HCT116 (cell line): ENCODE measurements around the gene ABCA1.

Source experiments
- ATF3 ChIP-seq: IDR thresholded peaks from 2 replicates; pipeline ENCODE4 v1.6.1; 2012
- CBX3 ChIP-seq: IDR thresholded peaks from 2 replicates; pipeline ENCODE4 v1.6.1; 2012; ENCODE audit warnings: low read depth
- EZH2phosphoT487 ChIP-seq: fragments of 200-600 bp; IDR thresholded peaks from 2 replicates; pipeline ENCODE4 v1.6.1; 2018; ENCODE audit warnings: antibody characterized with exemption, borderline replicate concordance
- JUND ChIP-seq: IDR thresholded peaks from 2 replicates; pipeline ENCODE4 v1.6.1; 2012
- MAX ChIP-seq: IDR thresholded peaks from 2 replicates; pipeline ENCODE4 v1.6.1; 2012
- POLR2A ChIP-seq: IDR thresholded peaks from 2 replicates; pipeline ENCODE4 v1.7.0; 2011; ENCODE audit warnings: borderline replicate concordance; ENCODE audit not compliant: insufficient read depth, insufficient read length; ENCODE audit errors: extremely low read depth
- POLR2AphosphoS5 ChIP-seq: IDR thresholded peaks from 2 replicates; pipeline ENCODE4 v1.6.1; 2011; ENCODE audit warnings: mild to moderate bottlenecking, low read depth, low read length, moderate library complexity
- REST ChIP-seq: IDR thresholded peaks from 2 replicates; pipeline ENCODE4 v1.6.1; 2012; ENCODE audit warnings: low read depth
- SP1 ChIP-seq: IDR thresholded peaks from 2 replicates; pipeline ENCODE4 v1.6.1; 2012; ENCODE audit warnings: low read depth
- SRF ChIP-seq: IDR thresholded peaks from 2 replicates; pipeline ENCODE4 v1.6.1; 2012; ENCODE audit warnings: low read depth
- YY1 ChIP-seq: IDR thresholded peaks from 2 replicates; pipeline ENCODE4 v1.6.1; 2011; ENCODE audit warnings: low read length, low read depth, moderate library complexity, mild to moderate bottlenecking; ENCODE audit not compliant: insufficient replicate concordance; ENCODE audit errors: extremely low read depth
- TF ChIP-seq, protein P1 (sequence below), 3 experiments: fragments of 200-600 bp in 1 of 3; sonication (generic) in 1 of 3; IDR thresholded peaks in 2 of 3; conservative IDR thresholded peaks in 1 of 3; 2 replicates each; pipeline ENCODE4 v1.5.1; 2012 to 2017; ENCODE audit warnings: low read depth in 2 of 3, low read length in 2 of 3, antibody characterized with exemption in 1 of 3, borderline replicate concordance in 1 of 3, control low read depth in 1 of 3, mild to moderate bottlenecking in 1 of 3, mixed read lengths in 1 of 3, mixed run types in 1 of 3, moderate library complexity in 1 of 3; ENCODE audit not compliant: insufficient read depth in 1 of 3

GRCh38 chr9:104850786-104851545 is 77.0 kb downstream of the ABCA1 start:
- TF ChIP-seq SP1 (no peak), MAX (no peak), ATF3 (no peak), POLR2A (no peak), CBX3 (no peak), SRF (no peak), EZH2phosphoT487 (no peak), POLR2AphosphoS5 (no peak), REST (no peak), YY1 (no peak), JUND (no peak)
- TF ChIP-seq, protein P1, sequence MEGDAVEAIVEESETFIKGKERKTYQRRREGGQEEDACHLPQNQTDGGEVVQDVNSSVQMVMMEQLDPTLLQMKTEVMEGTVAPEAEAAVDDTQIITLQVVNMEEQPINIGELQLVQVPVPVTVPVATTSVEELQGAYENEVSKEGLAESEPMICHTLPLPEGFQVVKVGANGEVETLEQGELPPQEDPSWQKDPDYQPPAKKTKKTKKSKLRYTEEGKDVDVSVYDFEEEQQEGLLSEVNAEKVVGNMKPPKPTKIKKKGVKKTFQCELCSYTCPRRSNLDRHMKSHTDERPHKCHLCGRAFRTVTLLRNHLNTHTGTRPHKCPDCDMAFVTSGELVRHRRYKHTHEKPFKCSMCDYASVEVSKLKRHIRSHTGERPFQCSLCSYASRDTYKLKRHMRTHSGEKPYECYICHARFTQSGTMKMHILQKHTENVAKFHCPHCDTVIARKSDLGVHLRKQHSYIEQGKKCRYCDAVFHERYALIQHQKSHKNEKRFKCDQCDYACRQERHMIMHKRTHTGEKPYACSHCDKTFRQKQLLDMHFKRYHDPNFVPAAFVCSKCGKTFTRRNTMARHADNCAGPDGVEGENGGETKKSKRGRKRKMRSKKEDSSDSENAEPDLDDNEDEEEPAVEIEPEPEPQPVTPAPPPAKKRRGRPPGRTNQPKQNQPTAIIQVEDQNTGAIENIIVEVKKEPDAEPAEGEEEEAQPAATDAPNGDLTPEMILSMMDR (IDR thresholded peaks at IDR 0.05 in 2 of 3, conservative IDR thresholded peaks at IDR 0.05 in 1 of 3; ENCODE audit: borderline replicate concordance in 1 of 3, insufficient read depth in 1 of 3, low read depth in 2 of 3, low read length in 2 of 3): no peak
